AG10803 (cell line): ENCODE measurements around the gene DEFB116.

Source experiments
- DNase-seq: peaks from one replicate; pipeline ENCODE4 v3.0.0; 2010; ENCODE audit warnings: low read depth
- H3K4me3 ChIP-seq: 2 replicates; pipeline ENCODE4 v1.5.1; 2011; ENCODE audit warnings: mild to moderate bottlenecking, low read length, control low read depth
- CTCF ChIP-seq: conservative IDR thresholded peaks from 2 replicates; pipeline ENCODE4 v1.5.1; 2011; ENCODE audit warnings: mild to moderate bottlenecking, low read length, control low read depth, inconsistent platforms

Gene DEFB116

GRCh38 chr20:31260326-31260932, 48.0 kb downstream of the DEFB116 start:
- no peak for DNase-seq
- no peak; the same call in 1 of the 2 replicates for TF ChIP-seq CTCF
- H3K4me3 ChIP-seq = no peak overlapping the region

- TF ChIP-seq CTCF = no peak
- no peak for DNase-seq
- no peak within 1 kb of the TSS for H3K4me3 ChIP-seq
These were observed 51.0 kb downstream of the DEFB116 start, which contains the start of gene DEFB115 for GRCh38 chr20:31257364-31257763. DEFB115 (plus strand) TSS chr20:31257664; CDS start chr20:31257664, 0 bp downstream.

DNA sequence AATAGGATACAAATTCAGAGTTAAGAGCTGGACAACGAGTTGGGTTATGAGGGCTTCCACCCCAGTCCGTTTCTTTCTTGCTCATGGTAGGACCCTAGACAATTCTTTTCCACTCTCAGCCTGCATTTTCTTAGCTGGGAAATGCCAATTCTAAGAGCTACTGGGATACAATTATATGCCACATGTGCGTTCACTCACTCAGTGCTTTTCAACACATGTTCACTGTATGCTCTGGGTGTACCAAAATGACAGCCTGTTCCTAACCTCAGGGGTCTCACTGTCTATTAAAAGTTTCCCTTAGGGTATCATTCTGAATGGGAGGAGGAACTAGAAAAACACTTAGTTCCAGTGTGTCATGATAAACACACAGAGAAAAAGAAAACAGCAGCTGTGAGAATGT, 51.4 kb downstream of the DEFB116 start:
- no peak for DNase-seq
- no peak overlapping the region for H3K4me3 ChIP-seq
- TF ChIP-seq CTCF = no peak
